Smooth muscle cell (in vitro differentiated cells): ENCODE results near the gene SULF2. TPM values are rescaled to one million over a fixed set of nuclear protein-coding genes. Genes with fewer than 3 reads are reported as not detected.
A peak's percentile ranks its signal among the peaks of the same experiment; 100 is the strongest.

Source experiments
- DNase-seq: peaks from one replicate; lab custom pipeline; 2025; ENCODE audit not compliant: unreplicated experiment; lab: John Stamatoyannopoulos, UW
- H2AFZ ChIP-seq: fragments of 200-600 bp; sonication (generic); 2 replicates; pipeline ENCODE4 v1.6.0; 2016; ENCODE audit warnings: antibody characterized with exemption, low read depth, mild to moderate bottlenecking
- H3F3A ChIP-seq: fragments of 200-600 bp; sonication (generic); 2 replicates; pipeline ENCODE4 v1.6.0; 2017; ENCODE audit warnings: antibody characterized with exemption, low read depth
- H3K27ac ChIP-seq: fragments of 200-600 bp; sonication (generic); 2 replicates; pipeline ENCODE4 v1.5.1; 2016; ENCODE audit warnings: low read depth, mild to moderate bottlenecking
- H3K27me3 ChIP-seq: fragments of 200-600 bp; sonication (generic); 2 replicates; pipeline ENCODE4 v1.6.1; 2016; ENCODE audit warnings: low read depth, mild to moderate bottlenecking
- H3K36me3 ChIP-seq: fragments of 200-600 bp; sonication (generic); 2 replicates; pipeline ENCODE4 v1.5.1; 2016; ENCODE audit warnings: low read depth
- H3K4me1 ChIP-seq: fragments of 200-600 bp; sonication (generic); 2 replicates; pipeline ENCODE4 v1.5.1; 2016; ENCODE audit warnings: low read depth
- H3K4me2 ChIP-seq: fragments of 200-600 bp; sonication (generic); 2 replicates; pipeline ENCODE4 v1.6.0; 2016; ENCODE audit warnings: mild to moderate bottlenecking
- H3K4me3 ChIP-seq: fragments of 200-600 bp; sonication (generic); 2 replicates; pipeline ENCODE4 v1.5.1; 2016; ENCODE audit warnings: mild to moderate bottlenecking
- H3K79me2 ChIP-seq: fragments of 200-600 bp; sonication (generic); 2 replicates; pipeline ENCODE4 v1.6.0; 2016; ENCODE audit warnings: low read depth, mild to moderate bottlenecking
- H3K9ac ChIP-seq: fragments of 200-600 bp; sonication (generic); 2 replicates; pipeline ENCODE4 v1.6.0; 2016; ENCODE audit warnings: low read depth
- H3K9me3 ChIP-seq: fragments of 200-600 bp; sonication (generic); replicated peaks from 2 replicates; pipeline ENCODE4 v1.5.1; 2016; ENCODE audit warnings: low read depth
- H4K20me1 ChIP-seq: fragments of 200-600 bp; sonication (generic); 2 replicates; pipeline ENCODE4 v1.6.0; 2016; ENCODE audit warnings: low read depth
- WGBS: methylation state at CpG from one replicate; pipeline ENCODE4 v1.1.7; 2016; ENCODE audit warnings: low lambda C conversion rate; 5-methylcytosine and 5-hydroxymethylcytosine counted together
- polyA plus RNA-seq: library from polyadenylated mRNA; unstranded; fragments of >200 nt; fragmentation: Nextera tagmentation; extraction: Ambion mirVana; gene quantifications from 2 replicates; pipeline ENCODE4 v1.2.1, GENCODE V29; 2016
- total RNA-seq: library from RNA; depleted of rRNA; stranded (reverse); fragments of >200 nt; gene quantifications from 2 replicates; pipeline ENCODE4 v1.2.3, GENCODE V29; 2014
- TF ChIP-seq, protein P1 (sequence below): fragments of 200-600 bp; sonication (generic); IDR thresholded peaks from 2 replicates; pipeline ENCODE4 v1.5.1; 2017; ENCODE audit warnings: borderline replicate concordance, mild to moderate bottlenecking, antibody characterized with exemption; ENCODE audit not compliant: insufficient read depth, poor library complexity, severe bottlenecking

SULF2 gene
- total and polyA plus RNA-seq, 2 experiments from 2014 or later = 109 to 144 TPM

DNA sequence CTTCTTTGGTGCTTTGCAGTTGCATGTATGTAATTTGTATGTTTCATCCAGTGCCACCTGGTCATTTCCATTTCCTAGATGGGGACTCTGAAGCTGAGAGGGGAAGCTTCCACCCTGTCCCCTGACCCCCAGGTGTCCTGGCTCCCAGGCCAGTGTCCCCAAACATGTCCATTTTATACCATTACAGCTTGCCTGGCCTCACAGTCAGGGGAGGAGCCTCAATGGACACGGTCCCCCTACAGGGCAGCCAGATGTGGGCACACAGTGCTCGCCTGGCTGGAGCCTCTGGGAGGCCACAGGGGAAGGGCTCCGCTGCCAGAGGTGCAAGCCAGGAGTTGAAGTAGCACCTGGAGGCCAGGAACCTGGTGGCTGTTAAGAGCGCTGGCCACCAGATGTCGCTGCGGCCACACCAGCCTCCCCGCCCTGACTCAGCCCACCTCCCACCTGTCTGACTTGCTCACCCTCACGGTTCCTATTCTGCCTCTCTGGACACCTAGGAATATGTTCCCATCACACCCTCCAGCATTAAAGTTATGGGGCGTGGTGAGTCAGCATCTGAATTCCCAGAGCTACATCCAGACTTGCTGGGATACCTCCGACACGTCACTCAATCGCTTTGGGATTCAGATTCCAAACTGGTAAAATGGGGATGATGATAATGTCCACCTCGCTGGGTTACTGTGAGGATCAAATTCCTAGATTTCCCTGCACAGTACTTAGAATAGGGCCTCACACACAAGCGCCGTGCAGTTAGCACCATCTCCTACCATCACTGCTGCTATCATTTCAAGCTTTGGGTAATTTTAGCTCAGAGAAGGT is 107.4 kb downstream of the SULF2 start:
- H3K4me3 ChIP-seq = no peak overlapping the region
- no peak overlapping the region for H2AFZ ChIP-seq
- H3K79me2 ChIP-seq = no peaks in the 10 kb centered on the region
- no peak for DNase-seq
- no peak overlapping the region for H3K27ac ChIP-seq
- H3K4me1 ChIP-seq = no peaks in the 10 kb centered on the region
- no peaks in the 10 kb centered on the region for H3K27me3 ChIP-seq
- H3K9me3 ChIP-seq = no peaks in the 10 kb centered on the region
- no peak overlapping the region for H3K9ac ChIP-seq
- H3K36me3 ChIP-seq = no peaks in the 10 kb centered on the region
- WGBS = 46% methylated on average over 15 of the region's 15 CpGs
- no peaks in the 10 kb centered on the region for H3F3A ChIP-seq
- TF ChIP-seq, protein P1, sequence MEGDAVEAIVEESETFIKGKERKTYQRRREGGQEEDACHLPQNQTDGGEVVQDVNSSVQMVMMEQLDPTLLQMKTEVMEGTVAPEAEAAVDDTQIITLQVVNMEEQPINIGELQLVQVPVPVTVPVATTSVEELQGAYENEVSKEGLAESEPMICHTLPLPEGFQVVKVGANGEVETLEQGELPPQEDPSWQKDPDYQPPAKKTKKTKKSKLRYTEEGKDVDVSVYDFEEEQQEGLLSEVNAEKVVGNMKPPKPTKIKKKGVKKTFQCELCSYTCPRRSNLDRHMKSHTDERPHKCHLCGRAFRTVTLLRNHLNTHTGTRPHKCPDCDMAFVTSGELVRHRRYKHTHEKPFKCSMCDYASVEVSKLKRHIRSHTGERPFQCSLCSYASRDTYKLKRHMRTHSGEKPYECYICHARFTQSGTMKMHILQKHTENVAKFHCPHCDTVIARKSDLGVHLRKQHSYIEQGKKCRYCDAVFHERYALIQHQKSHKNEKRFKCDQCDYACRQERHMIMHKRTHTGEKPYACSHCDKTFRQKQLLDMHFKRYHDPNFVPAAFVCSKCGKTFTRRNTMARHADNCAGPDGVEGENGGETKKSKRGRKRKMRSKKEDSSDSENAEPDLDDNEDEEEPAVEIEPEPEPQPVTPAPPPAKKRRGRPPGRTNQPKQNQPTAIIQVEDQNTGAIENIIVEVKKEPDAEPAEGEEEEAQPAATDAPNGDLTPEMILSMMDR = peak; percentile 83
- H3K4me2 ChIP-seq = no peak overlapping the region
- no peaks in the 10 kb centered on the region for H4K20me1 ChIP-seq

DNA sequence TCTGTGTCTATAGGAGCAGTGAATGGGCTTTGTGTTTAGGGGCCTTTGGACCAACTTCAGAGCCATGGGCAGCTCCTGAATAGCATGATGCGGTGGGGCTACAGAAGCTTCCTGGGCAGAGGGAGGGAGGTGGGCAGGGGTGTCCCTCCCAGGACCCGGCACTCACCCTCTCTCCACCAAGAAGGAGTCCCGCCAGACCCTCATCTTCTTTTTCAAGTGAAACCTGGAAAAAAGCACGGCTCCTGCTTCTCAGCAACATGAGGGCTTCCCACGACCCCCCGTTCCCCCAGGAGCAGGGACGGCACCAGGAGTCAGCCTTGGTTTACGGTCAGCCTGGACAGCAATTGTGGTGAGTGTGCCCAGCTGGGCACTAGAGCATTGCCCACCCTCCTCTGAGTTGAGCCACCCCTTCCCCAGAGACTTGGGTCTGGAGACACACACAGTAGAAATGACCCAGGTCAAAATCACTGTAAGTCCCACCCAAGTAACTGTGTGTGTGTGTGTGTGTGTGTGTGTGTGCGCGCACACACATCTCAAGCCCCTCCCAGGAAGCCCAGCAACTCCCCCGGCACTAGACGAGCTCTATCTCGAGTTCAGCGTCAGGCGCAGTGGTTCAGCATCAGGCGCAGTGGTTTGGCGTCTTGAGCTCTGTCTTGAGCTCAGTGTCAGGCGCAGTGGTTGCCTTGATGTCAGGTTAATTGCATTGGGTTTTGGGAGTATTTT is 108.2 kb downstream of the SULF2 start:
- Histone ChIP-seq H3K9me3 (no peaks in the 10 kb centered on the region), H3K27me3 (no peaks in the 10 kb centered on the region), H4K20me1 (no peaks in the 10 kb centered on the region), H3K4me3 (no peak overlapping the region), H2AFZ (no peak overlapping the region), H3K27ac (no peak overlapping the region), H3K9ac (no peak overlapping the region), H3K36me3 (no peaks in the 10 kb centered on the region), H3F3A (no peaks in the 10 kb centered on the region), H3K4me2 (no peak overlapping the region), H3K4me1 (no peaks in the 10 kb centered on the region), H3K79me2 (no peaks in the 10 kb centered on the region)
- TF ChIP-seq, protein P1 = no peak
- no peak for DNase-seq
- WGBS = 97% methylated on average over 16 of the region's 18 CpGs

- Histone ChIP-seq H3K27me3 (no peaks in the 10 kb centered on the region), H3K9ac (no peak overlapping the region), H4K20me1 (no peaks in the 10 kb centered on the region), H3F3A (no peaks in the 10 kb centered on the region), H3K4me3 (no peak overlapping the region), H3K9me3 (no peaks in the 10 kb centered on the region), H3K4me1 (no peaks in the 10 kb centered on the region), H3K4me2 (no peak overlapping the region), H2AFZ (no peak overlapping the region), H3K79me2 (no peaks in the 10 kb centered on the region), H3K36me3 (no peaks in the 10 kb centered on the region), H3K27ac (no peak overlapping the region)
- TF ChIP-seq, protein P1 = no peak
- no peak for DNase-seq
- WGBS = 81% methylated on average over 20 of the region's 20 CpGs
Observed at GRCh38 chr20:47676219-47676721, 109.0 kb downstream of the SULF2 start.
